Measurements from ENCODE around the gene FMNL1. TPM values are rescaled to one million over a fixed set of nuclear protein-coding genes. Genes with fewer than 3 reads are reported as not detected.

FMNL1 gene
- total RNA-seq, 1 donor from 2014 or later, result 22.1 TPM

DNA sequence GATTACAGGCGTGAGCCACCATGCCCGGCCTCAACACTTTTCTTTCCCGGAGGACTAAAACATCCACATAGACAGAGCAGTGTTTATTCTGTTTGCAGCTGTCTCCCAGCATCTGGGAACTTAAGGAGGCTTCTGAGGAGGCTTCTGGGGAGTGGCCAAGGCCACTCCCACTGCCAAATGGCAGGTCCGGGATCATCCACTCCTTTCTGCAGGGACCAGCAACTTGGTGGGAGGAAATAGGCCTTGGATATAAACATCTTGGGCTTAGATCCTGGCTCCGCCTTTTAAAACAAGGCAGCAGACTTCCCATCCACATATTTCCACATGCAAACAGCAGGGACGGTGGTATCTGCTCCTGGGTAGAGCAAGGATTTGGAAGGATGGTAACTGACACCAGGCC is 54.3 kb downstream of the FMNL1 start:
- Histone ChIP-seq H3K4me1 (peaks cover 22% of the 10 kb centered on the region), H3K36me3 (peaks cover 0 to 36% of the 10 kb centered on the region in 2 donors), H3K9me3 (no peaks in the 10 kb centered on the region), H3K27ac (no peak overlapping the region), H3K27me3 (no peaks in the 10 kb centered on the region), H3K4me3 (no peak overlapping the region)
- TF ChIP-seq POLR2AphosphoS5 (IDR thresholded peaks at IDR 0.05; ENCODE audit: insufficient read depth in 1 of 2, low read depth in 1 of 2) (no peak), POLR2A (IDR thresholded peaks at IDR 0.05) (no peak)
- TF ChIP-seq, protein P1, sequence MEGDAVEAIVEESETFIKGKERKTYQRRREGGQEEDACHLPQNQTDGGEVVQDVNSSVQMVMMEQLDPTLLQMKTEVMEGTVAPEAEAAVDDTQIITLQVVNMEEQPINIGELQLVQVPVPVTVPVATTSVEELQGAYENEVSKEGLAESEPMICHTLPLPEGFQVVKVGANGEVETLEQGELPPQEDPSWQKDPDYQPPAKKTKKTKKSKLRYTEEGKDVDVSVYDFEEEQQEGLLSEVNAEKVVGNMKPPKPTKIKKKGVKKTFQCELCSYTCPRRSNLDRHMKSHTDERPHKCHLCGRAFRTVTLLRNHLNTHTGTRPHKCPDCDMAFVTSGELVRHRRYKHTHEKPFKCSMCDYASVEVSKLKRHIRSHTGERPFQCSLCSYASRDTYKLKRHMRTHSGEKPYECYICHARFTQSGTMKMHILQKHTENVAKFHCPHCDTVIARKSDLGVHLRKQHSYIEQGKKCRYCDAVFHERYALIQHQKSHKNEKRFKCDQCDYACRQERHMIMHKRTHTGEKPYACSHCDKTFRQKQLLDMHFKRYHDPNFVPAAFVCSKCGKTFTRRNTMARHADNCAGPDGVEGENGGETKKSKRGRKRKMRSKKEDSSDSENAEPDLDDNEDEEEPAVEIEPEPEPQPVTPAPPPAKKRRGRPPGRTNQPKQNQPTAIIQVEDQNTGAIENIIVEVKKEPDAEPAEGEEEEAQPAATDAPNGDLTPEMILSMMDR (IDR thresholded peaks at IDR 0.05), result no peak
- no peak for DNase-seq (ENCODE audit: extremely low spot score in 2 of 2)
- intact Hi-C loops (cut with DNase I), result loop anchor here (2.0 to 5.0 kb wide), 2 partner anchors 41 to 111 kb away; partner anchors contain the start of gene MAP3K14

DNA sequence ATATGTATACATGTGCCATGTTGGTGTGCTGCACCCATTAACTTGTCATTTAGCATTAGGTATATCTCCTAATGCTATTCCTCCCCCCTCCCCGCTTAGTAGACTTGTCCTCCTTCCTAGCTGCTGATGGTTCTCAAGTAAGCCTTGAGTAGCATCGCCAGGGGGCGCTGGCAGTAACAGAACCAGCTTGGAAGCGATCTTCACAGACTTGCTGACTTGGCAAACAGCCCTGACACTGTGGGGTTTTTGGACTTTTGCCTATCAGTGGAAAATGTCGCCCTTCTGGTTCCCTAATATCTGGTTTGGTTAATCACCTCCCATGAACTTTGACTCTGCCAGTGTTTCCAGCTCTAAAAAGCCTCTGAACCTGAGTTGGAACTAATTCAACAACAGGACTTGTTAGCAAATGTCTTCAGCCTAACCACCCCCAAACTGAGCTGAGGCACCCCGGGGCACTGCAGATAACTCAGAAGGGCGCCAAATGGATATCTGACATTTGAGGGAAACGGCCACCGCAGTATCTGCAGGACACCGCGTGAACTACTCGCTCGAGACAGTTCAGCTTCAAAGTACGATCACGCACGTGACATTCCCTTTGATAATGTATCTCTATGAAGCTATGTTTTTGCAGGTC is 55.6 kb downstream of the FMNL1 start:
- peaks cover 24% of the 10 kb centered on the region for H3K4me1 ChIP-seq
- H3K27me3 ChIP-seq, result no peaks in the 10 kb centered on the region
- intact Hi-C loops (cut with DNase I), result loop anchor here (2.0 to 5.0 kb wide), 2 partner anchors 40 to 109 kb away; partner anchors contain the start of gene MAP3K14
- peaks cover 0 to 27% of the 10 kb centered on the region in 2 donors for H3K36me3 ChIP-seq
- no peak for TF ChIP-seq POLR2A (IDR thresholded peaks at IDR 0.05)
- TF ChIP-seq, protein P1 (IDR thresholded peaks at IDR 0.05), result peak; percentile 75 to 94 (median 85)
- H3K4me3 ChIP-seq, result no peak overlapping the region
- no peaks in the 10 kb centered on the region for H3K9me3 ChIP-seq
- H3K27ac ChIP-seq, result peak overlapping the region; percentile 46
- no peak for DNase-seq (ENCODE audit: extremely low spot score in 2 of 2)

DNA sequence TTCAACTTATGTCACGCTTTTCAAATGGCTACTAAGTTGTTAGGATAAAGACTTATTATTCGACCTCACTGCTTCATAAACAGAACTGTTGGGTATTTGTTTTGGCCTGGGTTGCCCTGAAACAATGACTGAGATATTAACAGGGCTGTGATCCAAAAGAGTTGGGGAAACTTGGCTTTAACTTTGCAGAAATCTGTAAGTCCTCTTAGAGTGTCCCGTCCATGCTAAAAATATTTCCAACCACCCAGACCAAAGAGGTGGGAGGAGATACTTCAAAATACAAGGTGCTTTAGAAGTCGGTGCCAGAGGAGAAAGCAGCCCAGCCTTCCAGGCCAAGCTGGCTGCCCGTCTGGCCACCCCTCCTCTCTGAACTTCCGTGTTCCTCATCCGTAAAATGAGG is 56.3 kb downstream of the FMNL1 start:
- intact Hi-C loops (cut with DNase I), result loop anchor here (2.0 to 5.0 kb wide), 2 partner anchors 39 to 109 kb away; partner anchors contain the start of gene MAP3K14
- TF ChIP-seq POLR2AphosphoS5 (IDR thresholded peaks at IDR 0.05; ENCODE audit: insufficient read depth in 1 of 2, low read depth in 1 of 2) (no peak), POLR2A (IDR thresholded peaks at IDR 0.05) (no peak)
- TF ChIP-seq, protein P1 (IDR thresholded peaks at IDR 0.05), result no peak
- H3K4me3 ChIP-seq, result no peak overlapping the region
- no peak for DNase-seq (ENCODE audit: extremely low spot score in 2 of 2)
- H3K9me3 ChIP-seq, result no peaks in the 10 kb centered on the region
- peaks cover 0 to 27% of the 10 kb centered on the region in 2 donors for H3K36me3 ChIP-seq
- peak overlapping the region; percentile 46 for H3K27ac ChIP-seq
- H3K27me3 ChIP-seq, result no peaks in the 10 kb centered on the region
- H3K4me1 ChIP-seq, result peaks cover 29% of the 10 kb centered on the region

DNA sequence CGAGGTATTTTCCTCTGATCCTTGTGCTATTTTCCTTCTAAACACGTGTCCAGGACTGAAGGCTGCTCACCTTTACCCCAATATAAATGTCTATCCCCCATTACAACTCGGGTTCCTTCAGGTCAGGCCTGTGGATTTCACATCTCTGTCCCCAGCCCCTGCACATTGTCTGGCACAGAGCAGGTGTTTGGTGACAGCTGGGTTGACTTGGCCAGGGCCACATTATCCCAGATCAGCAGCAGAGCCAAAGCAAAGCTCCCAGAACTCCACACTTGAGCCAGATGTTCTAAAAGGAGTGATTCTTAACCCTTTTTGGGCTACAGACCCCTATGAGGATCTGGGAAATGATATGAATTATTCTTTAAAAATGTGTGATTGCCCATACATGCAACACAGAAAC is 58.2 kb downstream of the FMNL1 start:
- H3K27me3 ChIP-seq, result no peaks in the 10 kb centered on the region
- no peak for DNase-seq (ENCODE audit: extremely low spot score in 2 of 2)
- H3K4me3 ChIP-seq, result no peak overlapping the region
- H3K9me3 ChIP-seq, result no peaks in the 10 kb centered on the region
- peaks cover 42% of the 10 kb centered on the region for H3K4me1 ChIP-seq
- H3K36me3 ChIP-seq, result peaks cover 0 to 30% of the 10 kb centered on the region in 2 donors
- TF ChIP-seq, protein P1 (IDR thresholded peaks at IDR 0.05), result no peak
- intact Hi-C loops (cut with DNase I), result loop anchor here (5.0 kb wide), 1 partner anchor 37 kb away; the partner anchor contains the start of gene MAP3K14
- H3K27ac ChIP-seq, result no peak overlapping the region
